Fibroblast of peridontal ligament (primary cell): ENCODE data around the gene CCDC107.
A peak's percentile ranks its signal among the peaks of the same experiment; 100 is the strongest.
"Not testable (repeated sequence)": the region's sequence is repeated elsewhere in the genome, so short reads cannot be mapped to it uniquely, and the experiment has no call there.

Experiments
- DNase-seq: peaks from one replicate; pipeline ENCODE4 v3.0.0-alpha.2; 2010; ENCODE audit errors: extremely low read depth

Gene CCDC107

DNA sequence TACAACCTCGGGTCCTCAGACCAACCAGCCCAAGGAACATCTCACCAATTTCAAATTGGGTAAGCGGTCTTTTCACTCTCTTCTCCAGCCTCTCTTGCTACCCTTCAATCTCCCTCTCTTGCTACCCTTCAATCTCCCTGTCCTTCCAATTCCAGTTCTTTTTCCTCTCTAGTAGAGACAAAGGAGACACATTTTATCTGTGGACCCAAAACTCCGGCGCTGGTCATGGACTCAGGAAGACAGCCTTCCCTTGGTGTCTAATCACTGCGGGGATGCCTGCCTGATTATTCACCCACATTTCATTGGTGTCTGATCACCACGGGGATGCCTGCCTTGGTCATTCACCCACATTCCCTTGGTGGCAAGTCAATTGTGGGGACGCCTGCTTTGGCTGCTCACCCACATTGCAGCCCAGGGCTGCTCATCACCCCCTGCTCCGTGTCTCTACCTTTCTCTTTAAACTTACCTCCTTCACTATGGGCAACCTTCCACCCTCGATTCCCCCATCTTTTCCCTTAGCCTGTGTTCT is 20.6 kb upstream of the CCDC107 start:
- DNase-seq: not testable (repeated sequence)

DNA sequence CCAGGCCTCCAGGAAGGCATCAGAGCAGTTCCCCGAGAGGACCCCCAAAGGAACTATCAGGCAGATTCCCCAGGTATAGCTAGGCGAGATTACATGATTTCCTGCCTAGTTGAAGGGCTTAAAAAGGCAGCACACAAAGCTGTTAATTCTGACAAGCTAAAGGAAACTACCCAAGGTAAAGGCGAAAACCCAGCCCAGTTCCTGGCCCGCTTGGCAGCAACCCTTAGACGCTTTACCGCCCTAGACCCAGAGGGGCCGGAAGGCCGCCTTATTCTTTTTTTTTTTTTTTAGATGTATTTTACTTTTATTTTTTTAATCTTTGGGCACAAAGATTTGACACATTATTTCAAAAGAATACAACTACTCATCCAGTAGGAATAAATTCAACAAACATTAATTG is 19.3 kb upstream of the CCDC107 start:
- not testable (repeated sequence) for DNase-seq

DNA sequence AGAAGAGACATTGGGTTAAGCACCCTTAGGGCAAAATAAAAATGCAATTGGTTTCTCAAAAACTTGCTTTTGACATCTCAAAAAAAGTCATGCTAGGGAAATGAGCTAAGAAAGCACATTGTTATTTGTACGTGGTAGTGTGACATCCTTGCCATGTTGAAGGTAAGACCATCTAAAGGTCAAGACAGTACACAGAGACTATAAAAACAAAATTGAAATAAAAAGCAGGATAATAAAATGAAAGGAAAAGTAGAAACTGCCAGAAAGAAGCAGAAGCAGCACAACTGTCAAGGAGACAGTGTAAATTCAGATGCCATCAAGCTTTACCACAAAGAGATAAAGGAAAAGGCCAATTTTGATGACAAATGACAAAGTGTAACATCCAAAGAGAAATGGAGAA is 18.9 kb upstream of the CCDC107 start:
- not testable (repeated sequence) for DNase-seq

DNA sequence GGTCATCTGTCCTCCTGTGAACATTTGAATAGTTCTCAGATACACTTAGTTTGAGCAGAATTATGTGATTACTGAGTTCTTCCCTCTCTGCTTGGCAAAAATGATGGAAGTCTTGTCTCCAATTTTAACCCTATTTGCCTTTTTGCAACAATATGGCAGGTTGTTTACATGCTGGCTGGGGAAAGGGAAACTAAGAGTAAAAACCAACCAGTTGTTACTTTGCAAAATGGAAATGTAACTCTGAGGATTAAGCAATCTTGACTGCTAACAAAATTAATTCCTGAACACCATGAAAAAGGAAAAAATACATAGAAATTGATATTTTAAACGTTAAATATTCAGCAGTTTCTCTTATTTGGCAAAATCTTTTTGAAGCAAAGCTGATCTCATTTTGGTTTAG is 18.5 kb upstream of the CCDC107 start:
- DNase-seq: no peak

DNA sequence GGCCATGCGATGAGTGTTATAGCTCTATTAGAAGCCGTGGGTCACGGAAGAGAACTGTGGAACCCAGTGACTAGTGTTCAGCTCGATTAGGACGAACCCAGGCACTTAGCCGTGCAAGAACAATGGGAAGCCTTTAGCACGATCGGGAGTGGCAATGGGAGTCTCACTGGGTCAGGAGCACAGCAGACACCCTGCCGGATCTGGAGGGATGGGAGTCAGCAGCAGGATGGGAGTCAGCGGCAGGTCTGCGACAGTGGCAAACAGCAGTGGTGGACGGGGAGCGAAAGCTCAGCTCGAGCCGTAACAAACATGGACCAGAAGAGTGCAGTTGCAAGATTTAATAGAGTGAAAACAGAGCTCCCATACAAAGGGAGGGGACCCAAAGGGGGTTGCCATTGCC is 17.7 kb upstream of the CCDC107 start:
- DNase-seq: not testable (repeated sequence)

DNA sequence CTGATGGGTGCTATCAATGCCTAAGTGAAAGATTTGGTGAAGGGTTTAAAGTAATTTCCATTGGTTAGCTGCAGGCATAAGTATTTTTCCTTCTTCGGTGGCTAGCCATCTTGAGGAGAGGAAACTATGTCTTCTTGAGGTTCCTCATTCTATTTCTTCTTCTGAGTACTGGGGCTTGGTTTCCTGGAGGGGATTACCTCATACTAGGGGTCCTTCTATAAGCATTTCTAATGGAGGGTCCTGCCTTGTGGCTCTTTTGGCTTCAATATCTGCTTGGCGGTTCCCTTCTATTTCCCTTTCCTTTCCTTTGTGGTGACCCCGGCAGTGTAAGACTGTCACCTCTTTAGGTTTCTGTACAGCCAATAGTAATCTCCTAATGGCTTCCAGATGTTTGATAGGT is 16.6 kb upstream of the CCDC107 start:
- not testable (repeated sequence) for DNase-seq

DNA sequence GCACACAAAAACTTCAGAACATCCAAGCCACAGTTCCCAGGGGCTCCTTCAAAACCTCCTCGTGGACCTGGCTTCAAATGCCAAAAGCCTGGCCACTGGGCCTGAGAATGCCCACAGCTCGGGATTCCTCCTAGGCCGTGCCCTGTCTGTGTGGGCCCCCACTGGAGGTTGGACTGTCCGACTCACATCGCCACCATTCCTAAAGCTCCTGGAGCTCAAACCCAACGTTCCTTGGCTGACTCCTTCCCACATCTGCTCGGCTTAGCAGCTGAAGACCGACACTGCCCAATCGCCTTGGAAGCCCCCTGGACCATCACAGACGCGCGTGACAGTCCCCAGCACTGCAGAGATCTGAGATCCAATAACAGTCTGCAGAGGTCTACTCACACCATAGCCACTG is 15.0 kb upstream of the CCDC107 start:
- DNase-seq: no peak

DNA sequence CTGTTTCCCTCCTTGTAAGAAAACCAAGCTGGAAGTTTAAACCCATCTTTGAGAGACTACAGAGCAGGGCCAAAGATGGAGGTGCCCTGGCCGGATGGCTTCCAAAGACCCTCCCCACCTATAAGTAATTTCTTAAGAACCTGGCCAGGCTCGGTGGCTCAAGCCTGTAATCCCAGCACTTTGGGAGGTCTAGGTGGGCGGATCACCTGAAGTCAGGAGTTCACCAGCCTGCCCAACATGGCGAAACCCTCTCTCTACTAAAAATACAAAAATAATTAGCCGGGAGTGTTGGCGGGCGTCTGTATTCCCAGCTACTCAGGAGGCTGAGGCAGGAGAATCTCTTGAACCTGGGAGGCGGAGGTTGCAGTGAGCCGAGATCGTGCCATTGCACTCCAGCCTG is 12.4 kb upstream of the CCDC107 start:
- DNase-seq: not testable (repeated sequence)

DNA sequence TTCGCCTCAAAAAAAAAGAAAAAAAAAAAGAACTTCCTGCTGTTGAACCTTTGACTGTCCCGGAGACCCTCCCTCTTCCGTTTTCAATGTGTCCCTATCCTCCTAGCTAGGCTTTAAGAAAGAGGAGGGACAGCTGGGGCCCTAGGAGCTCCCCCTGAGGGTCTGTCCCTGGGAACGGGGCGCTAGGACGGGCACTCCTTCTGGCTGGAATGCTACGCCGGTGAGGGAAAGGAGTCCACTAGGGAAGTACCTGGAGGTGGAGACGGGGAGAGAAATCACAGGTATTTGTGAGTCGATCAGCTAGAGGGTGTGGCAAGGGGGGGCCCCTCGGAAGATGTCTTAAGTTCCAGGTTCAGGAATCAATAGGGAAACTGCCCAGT is 11.9 kb upstream of the CCDC107 start:
- DNase-seq: no peak

DNA sequence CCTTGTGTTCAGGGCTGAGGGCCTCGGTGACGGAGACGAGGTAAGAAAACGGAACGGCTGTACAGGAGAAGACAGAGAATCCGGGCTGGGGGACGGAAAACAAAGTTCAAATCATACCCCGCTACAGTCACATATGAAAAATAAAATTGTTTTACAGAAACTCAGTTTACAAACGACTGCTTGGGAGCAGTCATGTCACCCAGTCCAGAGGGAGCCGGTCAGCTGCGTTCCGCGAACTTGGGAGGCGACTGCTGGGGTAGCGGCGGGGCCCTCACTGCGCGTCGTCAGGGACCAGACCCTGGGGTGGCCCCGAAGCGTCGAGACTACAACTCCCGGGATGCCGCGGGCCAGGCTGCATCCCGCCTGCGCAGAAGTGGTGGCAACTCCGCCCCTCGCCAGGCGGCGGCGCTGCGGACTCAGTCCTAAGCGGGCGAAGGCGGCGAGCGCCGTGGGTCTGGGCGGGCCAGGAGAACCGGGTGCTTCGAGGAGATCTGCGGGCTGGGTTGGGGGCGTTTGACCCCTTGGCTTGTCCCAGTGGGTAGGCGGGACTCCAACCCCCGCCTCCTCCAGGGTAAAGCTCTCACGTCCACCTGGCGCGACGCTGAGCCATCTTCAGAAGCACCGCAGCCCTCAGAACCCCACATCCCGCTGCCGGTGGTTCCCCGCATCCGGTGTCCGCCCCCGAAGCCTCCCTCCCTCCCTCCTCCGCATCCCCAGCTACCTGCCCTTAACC is 11.4 kb upstream of the CCDC107 start:
- DNase-seq: peak; percentile 83

DNA sequence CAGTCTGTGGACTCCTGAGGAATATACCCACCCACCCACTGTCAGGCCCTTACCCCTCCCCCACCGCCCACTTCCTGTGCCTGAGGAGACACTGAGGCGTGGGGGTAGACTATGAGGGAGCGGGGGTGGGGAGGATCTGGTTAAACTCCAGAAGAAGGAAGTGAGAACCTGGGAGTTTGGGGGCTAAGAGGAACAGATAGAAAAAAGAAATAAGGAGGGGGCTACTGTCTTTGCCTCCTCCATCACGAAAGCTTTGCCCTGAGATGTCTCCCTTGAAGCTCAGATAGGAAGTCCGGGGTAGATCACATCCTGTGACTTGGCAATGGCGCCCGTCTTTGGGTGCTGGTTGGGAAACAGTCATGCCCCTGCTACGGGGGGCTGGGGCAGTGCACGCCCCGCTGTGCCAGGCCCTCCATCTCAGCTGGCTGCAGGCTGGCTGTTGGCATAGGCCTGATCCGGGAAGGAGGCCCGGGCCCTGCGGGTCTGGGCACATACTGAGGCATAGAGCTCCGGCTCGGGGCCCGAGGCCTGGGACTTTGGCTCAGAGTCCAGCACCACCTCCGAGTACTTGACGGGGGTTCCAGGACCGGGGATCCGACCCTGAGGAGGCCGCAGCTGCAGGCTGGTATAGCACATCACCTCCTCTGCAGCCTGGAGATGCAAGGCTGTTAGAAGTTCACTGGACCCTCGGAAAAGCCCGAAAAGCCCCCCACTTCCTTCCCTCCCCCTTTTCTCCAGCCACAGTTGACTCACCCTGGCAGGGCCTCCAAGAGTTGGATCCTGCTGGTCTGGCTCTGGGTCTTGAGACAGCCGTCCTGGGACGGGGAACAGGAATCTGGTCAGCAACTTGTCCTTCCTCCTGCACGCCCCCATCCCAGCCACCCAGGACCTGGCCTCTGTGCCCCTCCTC is 8.4 kb upstream of the CCDC107 start:
- no peak for DNase-seq

DNA sequence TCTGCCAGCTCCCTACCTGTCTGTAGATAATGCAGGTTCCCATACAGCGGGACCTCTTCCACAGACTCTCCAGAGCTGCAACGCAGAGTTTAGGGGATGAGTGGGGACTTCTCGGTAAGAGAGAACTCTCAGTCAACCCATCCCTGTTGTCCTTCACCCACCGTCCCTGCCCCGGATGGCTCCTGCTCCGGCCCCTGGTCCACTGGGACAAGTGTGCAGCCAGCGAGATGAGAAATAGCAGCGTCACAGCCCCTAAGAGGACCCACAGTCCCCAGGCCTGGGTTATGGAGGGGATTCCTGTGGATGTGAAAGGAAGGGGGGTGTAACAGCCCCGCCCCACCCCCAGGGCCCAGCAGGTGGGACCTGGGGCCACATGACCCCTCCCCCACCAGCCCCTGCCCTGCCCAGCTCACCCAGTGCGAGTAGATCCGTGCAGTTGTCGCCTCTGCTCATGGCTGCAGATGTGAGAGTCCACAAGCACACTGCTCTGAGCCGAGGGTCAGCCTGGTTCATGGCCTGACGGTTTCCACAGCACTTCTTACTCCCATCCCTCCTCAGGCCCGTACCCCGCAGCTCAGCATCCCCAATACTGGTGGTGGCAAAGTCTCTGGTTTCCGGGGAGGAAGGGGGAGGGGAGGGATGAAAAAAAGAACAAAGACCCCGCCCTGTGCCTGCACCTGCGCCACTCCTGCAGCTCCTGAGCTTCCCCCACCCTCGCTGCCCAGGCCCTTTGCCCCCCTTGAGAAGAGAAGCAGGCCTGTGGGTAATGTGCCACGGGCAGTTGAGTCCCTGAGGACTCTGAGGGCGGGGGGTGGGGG is 7.5 kb upstream of the CCDC107 start, which contains the start of gene SIT1:
SIT1 (minus strand) TSS at position 591 of the 818 bp plus-strand sequence; CDS start at position 513, 78 bp downstream.
- no peak for DNase-seq

DNA sequence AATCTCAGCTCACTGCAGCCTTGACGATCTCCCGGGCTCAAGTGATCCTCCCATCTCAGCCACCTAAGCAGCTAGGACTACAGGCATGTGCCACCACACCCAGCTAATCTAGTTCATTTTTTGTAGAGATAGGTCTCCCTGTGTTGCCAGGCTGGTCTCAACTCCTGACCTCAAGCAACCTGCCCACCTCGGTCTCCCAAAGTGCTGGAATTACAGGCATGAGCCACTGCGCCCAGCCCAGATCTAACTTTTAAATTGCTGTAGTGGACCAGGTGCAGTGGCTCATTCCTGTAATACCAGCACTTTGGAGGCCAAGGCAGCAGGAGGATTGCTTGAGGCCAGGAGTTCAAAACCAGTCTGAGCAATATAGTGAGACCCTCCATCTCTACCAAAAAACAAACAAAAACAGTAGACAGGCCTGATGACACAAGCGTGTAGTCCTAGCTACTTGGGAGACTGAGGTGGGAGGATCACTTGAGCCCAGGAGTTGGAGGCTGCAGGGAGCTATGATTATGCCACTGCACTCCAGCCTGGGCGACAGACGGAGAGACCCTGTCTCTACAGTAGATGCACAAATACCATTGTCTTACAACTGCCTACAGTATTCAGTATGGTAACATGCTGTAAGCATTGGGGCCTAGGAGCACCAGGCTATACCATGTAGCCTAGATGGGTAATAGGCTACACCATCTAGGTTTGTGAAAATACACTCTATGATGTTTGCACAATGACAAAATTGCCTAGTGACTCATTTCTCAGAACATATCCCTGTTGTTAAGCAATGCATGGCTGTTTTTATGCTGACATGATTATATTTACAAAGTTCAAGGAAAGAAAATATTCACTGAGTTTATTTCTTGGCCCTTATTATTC is 5.9 kb upstream of the CCDC107 start:
- DNase-seq: peak; percentile 82

DNA sequence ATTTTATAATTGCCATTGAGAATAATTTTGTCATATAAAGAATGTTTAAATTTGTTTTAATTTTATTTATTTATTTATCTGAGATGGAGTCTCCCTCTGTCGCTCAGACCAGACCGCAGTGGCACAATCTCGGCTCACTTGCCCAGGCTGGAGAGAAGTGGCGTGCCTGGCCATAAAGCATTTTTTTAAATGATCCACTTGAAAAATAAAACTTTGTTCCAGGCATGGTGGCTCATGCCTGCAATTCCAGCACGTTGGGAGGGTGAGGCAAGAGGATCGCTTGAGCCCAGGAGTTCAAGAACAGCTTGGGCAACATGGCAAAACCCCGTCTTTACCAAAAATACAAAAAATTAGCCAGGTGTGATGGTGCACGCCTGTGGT is 5.3 kb upstream of the CCDC107 start:
- no peak for DNase-seq

DNA sequence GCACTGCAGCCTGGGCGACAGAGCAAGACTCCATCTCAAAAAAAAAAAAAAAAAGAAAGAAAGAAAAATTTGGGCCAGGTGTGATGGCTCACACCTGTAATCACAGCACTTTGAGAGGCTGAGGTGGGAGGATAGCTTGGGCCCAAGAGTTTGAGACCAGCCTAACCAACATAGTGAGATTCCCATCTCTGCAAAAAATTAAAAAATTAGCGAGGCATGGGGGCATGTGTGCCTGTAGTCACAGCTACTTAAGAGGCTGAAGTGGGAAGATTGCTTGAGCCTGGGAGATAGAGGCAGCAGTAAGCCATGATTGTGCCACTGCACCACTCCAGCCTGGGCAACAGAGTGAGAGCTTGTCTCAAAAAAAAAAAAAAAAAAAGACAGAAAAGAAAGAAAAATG is 4.5 kb upstream of the CCDC107 start:
- DNase-seq: no peak

DNA sequence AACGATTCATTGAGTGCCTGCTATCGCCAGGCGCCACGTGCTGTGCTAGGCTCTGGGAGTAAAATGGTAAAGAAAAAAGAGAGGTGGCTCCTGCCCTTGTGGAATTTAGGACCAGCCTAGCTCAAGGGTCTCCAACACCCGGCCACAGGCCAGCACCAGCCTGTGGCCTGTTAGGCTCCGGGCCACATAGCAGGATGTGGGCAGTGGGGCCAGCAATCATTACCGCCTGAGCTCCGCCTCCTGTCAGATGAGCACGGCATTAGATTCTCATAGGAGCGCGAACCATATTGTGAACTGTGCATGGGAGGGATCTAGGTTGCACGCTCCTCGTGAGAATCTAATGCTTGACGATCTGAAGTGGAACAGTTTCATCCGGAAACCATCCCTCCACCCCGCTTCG is 1.7 kb upstream of the CCDC107 start:
- no peak for DNase-seq

DNA sequence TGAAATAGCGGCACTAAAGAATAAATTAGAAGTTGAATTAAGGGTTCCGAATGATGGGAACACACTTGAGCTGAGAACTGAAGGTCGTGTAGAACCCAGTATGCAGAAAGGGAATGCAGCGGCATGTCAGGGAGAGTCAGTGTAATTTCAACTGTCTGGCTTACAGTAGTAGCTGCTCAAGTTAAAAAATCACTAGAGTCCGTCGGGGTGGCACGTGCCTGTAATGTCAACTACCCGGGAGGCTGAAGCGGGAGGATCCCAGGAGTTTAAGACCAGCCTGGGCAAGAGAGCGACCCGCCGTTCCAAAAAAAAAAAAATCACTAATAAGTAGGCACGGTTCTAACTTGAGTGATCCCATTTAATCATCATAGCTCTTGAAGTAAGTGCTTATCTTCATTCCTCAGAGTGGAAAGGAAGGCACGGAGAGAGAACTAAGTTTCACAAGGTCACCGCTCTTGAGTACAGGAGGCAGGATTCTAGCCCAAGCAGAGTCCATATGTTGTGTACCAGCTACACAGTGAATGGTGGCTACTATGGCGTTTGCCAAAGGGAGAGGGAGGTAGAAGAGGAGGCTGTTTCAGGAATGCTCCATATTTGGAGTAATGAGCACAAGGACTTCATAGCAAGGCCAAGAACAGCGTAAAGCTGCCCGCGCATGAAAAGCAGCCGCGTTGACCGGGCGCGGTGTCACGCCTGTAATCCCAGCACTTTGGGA is 1.1 kb upstream of the CCDC107 start:
- DNase-seq: peak; percentile 73

DNA sequence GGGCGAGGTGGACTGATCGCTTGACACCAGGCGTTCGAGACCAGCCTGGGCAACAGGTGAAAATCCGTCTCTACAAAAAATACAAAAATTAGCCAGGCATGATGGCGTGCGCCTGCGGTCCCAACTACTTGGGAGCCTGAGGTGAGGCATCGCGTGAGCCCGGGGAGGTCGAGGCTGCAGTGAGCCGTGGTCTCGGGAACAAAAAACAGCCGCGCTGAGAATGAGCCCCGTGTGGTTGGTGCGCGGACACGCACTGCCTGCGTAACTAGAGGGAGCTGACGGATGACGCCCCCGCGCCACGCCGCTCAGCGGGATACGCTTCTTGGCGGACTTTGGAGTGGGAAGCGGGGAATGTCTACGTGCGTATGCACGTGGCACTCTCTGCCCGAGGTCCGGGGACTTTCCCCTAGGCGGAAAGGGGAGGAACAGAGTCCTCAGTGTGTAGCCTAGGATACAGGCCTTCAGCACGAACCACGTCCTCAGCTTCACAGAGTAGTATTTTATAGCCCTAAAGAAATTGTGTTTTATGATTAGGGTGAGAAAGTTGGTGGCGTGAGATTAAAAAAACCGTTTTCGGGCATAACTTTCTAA is 451 bp upstream of the CCDC107 start, which contains the start of gene RMRP:
RMRP (minus strand) TSS at position 474 of the 591 bp plus-strand sequence.
- DNase-seq: peak; percentile 100

DNA sequence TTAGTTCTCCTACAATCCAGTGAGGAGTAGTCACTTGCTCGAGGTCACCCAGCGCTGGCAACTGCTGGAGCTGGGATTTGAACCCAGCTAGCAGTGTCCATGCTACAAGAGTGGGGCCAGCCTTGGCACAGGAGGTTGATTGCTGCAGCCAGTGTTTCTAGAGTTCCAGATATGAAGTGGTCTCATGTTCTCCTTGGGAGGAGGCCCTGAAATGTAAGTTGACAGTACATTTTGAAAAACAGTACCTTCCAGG is 802 bp downstream of the CCDC107 start:
- peak; percentile 55 for DNase-seq

DNA sequence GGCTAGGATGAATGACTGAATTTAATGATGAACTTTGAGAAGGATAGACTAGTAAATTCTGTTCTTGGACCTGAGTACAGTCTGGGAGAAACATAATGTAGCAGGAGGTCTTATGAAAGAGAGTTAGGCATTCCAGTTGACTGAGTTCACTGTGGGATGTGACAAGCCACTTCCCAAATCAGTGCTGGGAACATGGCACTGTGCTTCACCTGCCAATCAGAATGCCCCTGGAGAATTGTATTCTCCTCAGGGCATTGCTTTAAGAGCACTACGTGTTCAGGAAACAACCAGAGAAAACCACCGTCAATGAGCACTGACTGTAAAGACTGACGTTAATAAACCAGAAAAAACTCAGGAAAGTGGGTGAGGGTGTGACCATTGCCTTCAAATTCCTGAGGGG is 1.2 kb downstream of the CCDC107 start:
- peak; percentile 62 for DNase-seq
